SJCRH30 (cell line): ENCODE results near the gene CCL26. TPM values are rescaled to one million over a fixed set of nuclear protein-coding genes. Genes with fewer than 3 reads are reported as not detected.
"Not testable (repeated sequence)": the region's sequence is repeated elsewhere in the genome, so short reads cannot be mapped to it uniquely, and the experiment has no call there.

Experiments used
- DNase-seq, 2 experiments: peaks; one replicate each; pipeline ENCODE4 v3.0.0-alpha.2; 2015 to 2020
- H3K27ac ChIP-seq: fragments of 250-450 bp; sonication (Bioruptor Pico); 2 replicates; pipeline ENCODE4 v1.5.1; 2020; ENCODE audit warnings: mild to moderate bottlenecking, moderate library complexity
- H3K27me3 ChIP-seq: fragments of 250-450 bp; sonication (Bioruptor Pico); 2 replicates; pipeline ENCODE4 v1.5.1; 2020; ENCODE audit warnings: mild to moderate bottlenecking, moderate library complexity
- H3K36me3 ChIP-seq: fragments of 250-450 bp; sonication (Bioruptor Pico); 2 replicates; pipeline ENCODE4 v1.5.1; 2020; ENCODE audit warnings: mild to moderate bottlenecking, moderate library complexity
- H3K4me1 ChIP-seq: fragments of 250-450 bp; sonication (Bioruptor Pico); 2 replicates; pipeline ENCODE4 v1.5.1; 2020; ENCODE audit warnings: mild to moderate bottlenecking, moderate library complexity
- H3K4me3 ChIP-seq: fragments of 250-450 bp; sonication (Bioruptor Pico); 2 replicates; pipeline ENCODE4 v1.5.1; 2020; ENCODE audit warnings: mild to moderate bottlenecking, moderate library complexity
- H3K9me3 ChIP-seq: fragments of 250-450 bp; sonication (Bioruptor Pico); replicated peaks from 2 replicates; pipeline ENCODE4 v1.5.1; 2020; ENCODE audit warnings: mild to moderate bottlenecking, moderate library complexity
- total RNA-seq: library from RNA; depleted of rRNA; stranded (reverse); fragments of >200 nt; shearing (Covaris generic); gene quantifications from 2 replicates; pipeline ENCODE4 v1.2.3, GENCODE V29; 2014

The CCL26 gene
- total RNA-seq, 1 experiment from 2014 or later: not detected

DNA sequence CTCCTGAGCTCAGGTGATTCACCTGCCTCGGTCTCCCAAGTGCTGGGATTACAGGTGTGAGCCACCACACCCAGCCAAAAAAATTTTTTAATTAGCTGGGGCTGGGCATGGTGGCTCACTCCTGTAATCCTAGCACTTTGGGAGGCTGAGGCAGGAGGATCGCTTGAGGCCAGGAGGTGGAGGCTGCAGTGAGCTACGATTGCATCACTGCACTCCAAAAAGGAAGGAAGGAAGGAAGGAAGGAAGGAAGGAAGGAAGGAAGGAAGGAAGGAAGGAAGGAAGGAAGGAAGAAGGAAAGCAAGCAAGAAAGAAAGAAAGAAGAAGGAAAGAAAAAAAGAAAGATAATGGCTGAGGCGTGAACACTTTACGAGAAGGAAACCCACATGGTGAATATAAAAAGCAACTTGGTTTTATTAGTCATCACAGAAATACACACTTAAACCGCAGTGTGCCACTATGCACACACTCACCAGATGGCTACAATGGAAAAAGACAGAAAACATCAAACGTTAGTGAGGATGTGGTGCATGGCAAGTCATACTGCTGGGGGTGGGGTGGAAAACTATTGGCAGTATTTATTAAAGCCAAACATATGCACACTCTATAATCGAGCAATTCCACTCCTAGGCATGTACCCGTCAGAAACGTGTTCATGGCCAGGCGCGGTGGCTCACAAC is 4.4 kb upstream of the CCL26 start:
- Histone ChIP-seq H3K36me3 (no peaks in the 10 kb centered on the region), H3K27ac (no peak overlapping the region), H3K4me1 (no peaks in the 10 kb centered on the region), H3K9me3 (no peaks in the 10 kb centered on the region), H3K27me3 (no peaks in the 10 kb centered on the region), H3K4me3 (no peak overlapping the region)
- no peak for DNase-seq

DNA sequence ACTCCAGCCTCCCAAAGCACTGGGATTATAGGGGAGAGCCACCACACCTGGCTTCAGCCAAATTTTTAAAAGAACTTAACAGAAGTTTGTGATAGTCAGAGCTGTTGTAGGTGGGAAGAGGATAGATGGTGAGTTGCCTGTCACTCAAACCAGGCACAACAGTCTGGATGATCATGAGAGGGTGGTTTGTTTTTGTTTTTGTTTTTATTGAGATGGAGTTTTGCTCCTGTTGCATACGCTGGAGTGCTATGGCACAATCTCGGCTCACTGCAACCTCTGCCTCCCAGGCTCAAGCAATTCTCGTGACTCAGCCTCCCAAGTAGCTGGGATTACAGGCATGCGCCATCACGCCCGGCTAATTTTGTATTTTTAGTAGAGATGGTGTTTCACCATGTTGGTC is 1.9 kb upstream of the CCL26 start:
- not testable (repeated sequence) for H3K4me3 ChIP-seq, H3K27ac ChIP-seq, H3K9me3 ChIP-seq, H3K4me1 ChIP-seq, DNase-seq, H3K27me3 ChIP-seq, H3K36me3 ChIP-seq

- Histone ChIP-seq H3K4me1 (no peaks in the 10 kb centered on the region), H3K27me3 (no peaks in the 10 kb centered on the region), H3K4me3 (no peak overlapping the region), H3K9me3 (no peaks in the 10 kb centered on the region), H3K36me3 (no peaks in the 10 kb centered on the region), H3K27ac (no peak overlapping the region)
- DNase-seq: no peak
These were observed 787 bp downstream of the CCL26 start for GRCh38 chr7:75771224-75771623.

DNA sequence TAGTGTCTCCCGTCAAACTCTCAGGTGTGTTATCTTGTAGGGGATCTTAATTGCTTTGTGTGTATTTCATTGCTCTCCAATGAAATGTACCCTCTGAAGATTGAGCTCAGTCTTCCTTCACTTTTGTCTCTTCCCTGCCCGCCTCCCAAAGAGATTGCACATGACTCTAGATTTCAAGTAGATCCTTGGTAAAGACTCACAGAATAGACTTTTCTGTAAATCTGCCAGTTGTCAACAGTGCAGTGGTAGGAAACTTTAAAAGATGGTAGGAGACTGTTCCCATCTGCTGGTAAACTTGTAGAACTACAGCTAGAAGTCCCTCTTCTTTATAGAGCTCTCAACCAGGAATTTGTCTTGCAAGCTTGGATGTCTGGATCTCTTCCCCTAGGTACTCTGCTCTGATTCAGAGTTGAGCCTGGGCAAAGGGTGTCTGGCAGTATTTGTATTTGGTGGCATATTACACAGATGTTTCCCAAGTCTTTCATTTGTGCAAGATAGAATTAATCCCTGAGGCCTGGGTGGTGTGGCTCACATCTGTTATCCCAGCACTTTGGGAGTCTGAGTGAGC is 9.6 kb downstream of the CCL26 start:
- Histone ChIP-seq H3K27ac (no peak overlapping the region), H3K36me3 (no peaks in the 10 kb centered on the region), H3K4me1 (no peaks in the 10 kb centered on the region), H3K4me3 (no peak overlapping the region), H3K27me3 (no peaks in the 10 kb centered on the region), H3K9me3 (no peaks in the 10 kb centered on the region)
- peak in 1 of 2 experiments; percentile 81 for DNase-seq

- H3K9me3 ChIP-seq, DNase-seq, H3K4me1 ChIP-seq, H3K4me3 ChIP-seq, H3K27me3 ChIP-seq, H3K36me3 ChIP-seq, H3K27ac ChIP-seq: not testable (repeated sequence)
These were observed 10.2 kb downstream of the CCL26 start for GRCh38 chr7:75761801-75762200.

DNA sequence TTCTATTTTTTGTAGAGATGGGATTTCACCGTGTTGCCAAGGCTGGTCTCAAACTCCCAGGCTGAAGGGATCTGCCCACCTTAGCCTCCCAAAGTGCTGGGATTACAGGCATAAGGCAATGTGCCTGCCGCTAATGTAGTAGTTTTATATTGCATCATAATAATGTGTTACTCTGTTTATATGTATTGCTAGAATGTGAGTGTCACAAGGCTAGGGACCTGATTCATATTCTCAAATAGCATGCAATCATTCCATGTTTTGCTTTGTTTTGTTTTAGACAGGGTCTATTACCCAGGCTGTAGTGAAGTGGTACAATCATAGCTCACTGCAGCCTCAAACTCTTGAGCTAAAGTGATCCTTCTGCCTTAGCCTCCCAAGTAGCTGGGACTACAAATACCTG is 13.5 kb downstream of the CCL26 start:
- Histone ChIP-seq H3K27me3 (no peaks in the 10 kb centered on the region), H3K36me3 (no peaks in the 10 kb centered on the region), H3K9me3 (no peaks in the 10 kb centered on the region), H3K27ac (no peak overlapping the region), H3K4me3 (no peak overlapping the region), H3K4me1 (peaks cover 8% of the 10 kb centered on the region)
- DNase-seq: no peak

GRCh38 chr7:75757860-75758259 is 14.2 kb downstream of the CCL26 start:
- no peak for DNase-seq
- no peaks in the 10 kb centered on the region for H3K9me3 ChIP-seq
- H3K27me3 ChIP-seq: no peaks in the 10 kb centered on the region
- no peaks in the 10 kb centered on the region for H3K36me3 ChIP-seq
- peaks cover 13% of the 10 kb centered on the region for H3K4me1 ChIP-seq
- H3K4me3 ChIP-seq: no peak overlapping the region
- H3K27ac ChIP-seq: no peak overlapping the region

GRCh38 chr7:75756991-75757676 is 14.9 kb downstream of the CCL26 start:
- Histone ChIP-seq H3K36me3 (no peaks in the 10 kb centered on the region), H3K27me3 (no peaks in the 10 kb centered on the region), H3K4me1 (peaks cover 14% of the 10 kb centered on the region), H3K9me3 (no peaks in the 10 kb centered on the region), H3K27ac (no peak overlapping the region), H3K4me3 (no peak overlapping the region)
- peak in 1 of 2 experiments; percentile 68 for DNase-seq

- Histone ChIP-seq H3K27ac (no peak overlapping the region), H3K4me3 (no peak overlapping the region)
These were observed 15.6 kb downstream of the CCL26 start for GRCh38 chr7:75756206-75756990.

GRCh38 chr7:75743455-75743859 is 28.6 kb downstream of the CCL26 start:
- H3K9me3 ChIP-seq: peaks cover 12% of the 10 kb centered on the region
- H3K27me3 ChIP-seq: no peaks in the 10 kb centered on the region
- peak; percentile 58 to 74 for DNase-seq

More at GRCh38 chr7:75756206-75756990, 15.6 kb downstream of the CCL26 start:
- H3K4me1 ChIP-seq: peaks cover 14% of the 10 kb centered on the region
- H3K36me3 ChIP-seq: no peaks in the 10 kb centered on the region
- no peak for DNase-seq
- no peaks in the 10 kb centered on the region for H3K27me3 ChIP-seq
- no peaks in the 10 kb centered on the region for H3K9me3 ChIP-seq

GRCh38 chr7:75740846-75741497 is 31.0 kb downstream of the CCL26 start:
- H3K27me3 ChIP-seq: no peaks in the 10 kb centered on the region
- no peak overlapping the region for H3K4me3 ChIP-seq
- H3K27ac ChIP-seq: no peak overlapping the region
- peak in 1 of 2 experiments; percentile 42 for DNase-seq
- peaks cover 16% of the 10 kb centered on the region for H3K4me1 ChIP-seq
- no peaks in the 10 kb centered on the region for H3K36me3 ChIP-seq
- H3K9me3 ChIP-seq: peaks cover 6% of the 10 kb centered on the region; the same call in 1 of the 2 replicates

More at GRCh38 chr7:75743455-75743859, 28.6 kb downstream of the CCL26 start:
- no peak overlapping the region for H3K27ac ChIP-seq
- H3K36me3 ChIP-seq: no peaks in the 10 kb centered on the region
- no peak overlapping the region for H3K4me3 ChIP-seq
- H3K4me1 ChIP-seq: peaks cover 10% of the 10 kb centered on the region

- Histone ChIP-seq H3K36me3 (no peaks in the 10 kb centered on the region), H3K4me1 (peaks cover 16% of the 10 kb centered on the region), H3K27me3 (no peaks in the 10 kb centered on the region), H3K27ac (peak overlapping the region; percentile 31; the same call in 1 of the 2 replicates), H3K4me3 (peak overlapping the region; percentile 97), H3K9me3 (0 out of 2 replicates have a peak, but pooled peaks cover under 1% of the 10 kb centered on the region)
- DNase-seq: no peak
These were observed 32.0 kb downstream of the CCL26 start for GRCh38 chr7:75739796-75740672.

GRCh38 chr7:75738975-75739795 is 32.8 kb downstream of the CCL26 start:
- Histone ChIP-seq H3K27me3 (no peaks in the 10 kb centered on the region), H3K27ac (peak overlapping the region; percentile 31), H3K9me3 (no peaks in the 10 kb centered on the region), H3K4me1 (peaks cover 16% of the 10 kb centered on the region), H3K4me3 (peak overlapping the region; percentile 97), H3K36me3 (no peaks in the 10 kb centered on the region)
- peak; percentile 99 to 100 for DNase-seq
